ENCODE results near the gene COQ9.

The COQ9 gene

GRCh38 chr16:57423152-57423551 is 24.1 kb upstream of the COQ9 start:
- ATAC-seq: no peak
- no peak for TF ChIP-seq BACH2 (CRISPR knock-in tag; IDR thresholded peaks at IDR 0.05; ENCODE audit: borderline replicate concordance)
- no peak for TF ChIP-seq CREB5 (CRISPR knock-in tag; IDR thresholded peaks at IDR 0.05; ENCODE audit: low read depth)
- TF ChIP-seq ZFP30 (CRISPR knock-in tag; IDR thresholded peaks at IDR 0.05): no peak
- TF ChIP-seq GLIS3 (CRISPR knock-in tag; IDR thresholded peaks at IDR 0.05): no peak
- no peak for TF ChIP-seq ZC3H10 (CRISPR knock-in tag; IDR thresholded peaks at IDR 0.05)
- no peak for TF ChIP-seq ISL1 (CRISPR knock-in tag; IDR thresholded peaks at IDR 0.05)
- no peak for TF ChIP-seq SNAI2 (CRISPR knock-in tag; IDR thresholded peaks at IDR 0.05)
- no peak for TF ChIP-seq ARNTL (CRISPR knock-in tag; IDR thresholded peaks at IDR 0.05; ENCODE audit: borderline replicate concordance, low read depth)
- TF ChIP-seq ESRRG (CRISPR knock-in tag; IDR thresholded peaks at IDR 0.05): no peak
- no peak for TF ChIP-seq CSDC2 (CRISPR knock-in tag; IDR thresholded peaks at IDR 0.05)
- TF ChIP-seq CSRNP3 (CRISPR knock-in tag; IDR thresholded peaks at IDR 0.05): no peak
- no peak for TF ChIP-seq ZNF70 (CRISPR knock-in tag; IDR thresholded peaks at IDR 0.05)
- TF ChIP-seq RARB (CRISPR knock-in tag; IDR thresholded peaks at IDR 0.05): no peak
- TF ChIP-seq TCF4 (CRISPR knock-in tag; IDR thresholded peaks at IDR 0.05; ENCODE audit: borderline replicate concordance): no peak
- no peak for TF ChIP-seq TOX (CRISPR knock-in tag; IDR thresholded peaks at IDR 0.05; ENCODE audit: borderline replicate concordance)
- no peak for TF ChIP-seq TSHZ2 (CRISPR knock-in tag; IDR thresholded peaks at IDR 0.05)
- TF ChIP-seq PPARA (CRISPR knock-in tag; IDR thresholded peaks at IDR 0.05; ENCODE audit: borderline replicate concordance): no peak
- TF ChIP-seq OSR1 (CRISPR knock-in tag; IDR thresholded peaks at IDR 0.05): no peak

- ATAC-seq: no peak
- TF ChIP-seq PATZ1 (CRISPR knock-in tag; IDR thresholded peaks at IDR 0.05; ENCODE audit: borderline replicate concordance): no peak
- TF ChIP-seq ZFP30 (CRISPR knock-in tag; IDR thresholded peaks at IDR 0.05): no peak
- TF ChIP-seq ARNTL (CRISPR knock-in tag; IDR thresholded peaks at IDR 0.05; ENCODE audit: borderline replicate concordance, low read depth): no peak
- no peak for TF ChIP-seq OSR1 (CRISPR knock-in tag; IDR thresholded peaks at IDR 0.05)
- no peak for TF ChIP-seq CSRNP3 (CRISPR knock-in tag; IDR thresholded peaks at IDR 0.05)
- no peak for TF ChIP-seq TOX (CRISPR knock-in tag; IDR thresholded peaks at IDR 0.05; ENCODE audit: borderline replicate concordance)
- TF ChIP-seq CREB5 (CRISPR knock-in tag; IDR thresholded peaks at IDR 0.05; ENCODE audit: low read depth): no peak
- TF ChIP-seq ZNF565 (CRISPR knock-in tag; conservative IDR thresholded peaks at IDR 0.05; ENCODE audit: low read depth): no peak
- TF ChIP-seq BACH2 (CRISPR knock-in tag; IDR thresholded peaks at IDR 0.05; ENCODE audit: borderline replicate concordance): no peak
- no peak for TF ChIP-seq POU6F1 (CRISPR knock-in tag; IDR thresholded peaks at IDR 0.05; ENCODE audit: borderline replicate concordance, low read depth)
- TF ChIP-seq RARB (CRISPR knock-in tag; IDR thresholded peaks at IDR 0.05): no peak
- TF ChIP-seq ESRRG (CRISPR knock-in tag; IDR thresholded peaks at IDR 0.05): no peak
- no peak for TF ChIP-seq ZFP3 (CRISPR knock-in tag; IDR thresholded peaks at IDR 0.05)
- no peak for TF ChIP-seq ZC3H10 (CRISPR knock-in tag; IDR thresholded peaks at IDR 0.05)
- TF ChIP-seq GLIS3 (CRISPR knock-in tag; IDR thresholded peaks at IDR 0.05): no peak
- TF ChIP-seq ZNF8 (CRISPR knock-in tag; IDR thresholded peaks at IDR 0.05): no peak
- TF ChIP-seq TSHZ2 (CRISPR knock-in tag; IDR thresholded peaks at IDR 0.05): no peak
- TF ChIP-seq PPARA (CRISPR knock-in tag; IDR thresholded peaks at IDR 0.05; ENCODE audit: borderline replicate concordance): no peak
Measured at GRCh38 chr16:57424583-57424982, 22.7 kb upstream of the COQ9 start.

All from SK-N-SH treated with all-trans-retinoic acid at 6 μM for 48 hours (cell line).